ENCODE data around the gene RNASEH2B. TPM values are rescaled to one million over a fixed set of nuclear protein-coding genes. Genes with fewer than 3 reads are reported as not detected.

The RNASEH2B gene
- total and polyA plus RNA-seq, 2 of the 13 experiments (the other 11 are each of a cell fraction or from before 2014, with no cell fraction given), result 17.2 to 55.4 TPM

DNA sequence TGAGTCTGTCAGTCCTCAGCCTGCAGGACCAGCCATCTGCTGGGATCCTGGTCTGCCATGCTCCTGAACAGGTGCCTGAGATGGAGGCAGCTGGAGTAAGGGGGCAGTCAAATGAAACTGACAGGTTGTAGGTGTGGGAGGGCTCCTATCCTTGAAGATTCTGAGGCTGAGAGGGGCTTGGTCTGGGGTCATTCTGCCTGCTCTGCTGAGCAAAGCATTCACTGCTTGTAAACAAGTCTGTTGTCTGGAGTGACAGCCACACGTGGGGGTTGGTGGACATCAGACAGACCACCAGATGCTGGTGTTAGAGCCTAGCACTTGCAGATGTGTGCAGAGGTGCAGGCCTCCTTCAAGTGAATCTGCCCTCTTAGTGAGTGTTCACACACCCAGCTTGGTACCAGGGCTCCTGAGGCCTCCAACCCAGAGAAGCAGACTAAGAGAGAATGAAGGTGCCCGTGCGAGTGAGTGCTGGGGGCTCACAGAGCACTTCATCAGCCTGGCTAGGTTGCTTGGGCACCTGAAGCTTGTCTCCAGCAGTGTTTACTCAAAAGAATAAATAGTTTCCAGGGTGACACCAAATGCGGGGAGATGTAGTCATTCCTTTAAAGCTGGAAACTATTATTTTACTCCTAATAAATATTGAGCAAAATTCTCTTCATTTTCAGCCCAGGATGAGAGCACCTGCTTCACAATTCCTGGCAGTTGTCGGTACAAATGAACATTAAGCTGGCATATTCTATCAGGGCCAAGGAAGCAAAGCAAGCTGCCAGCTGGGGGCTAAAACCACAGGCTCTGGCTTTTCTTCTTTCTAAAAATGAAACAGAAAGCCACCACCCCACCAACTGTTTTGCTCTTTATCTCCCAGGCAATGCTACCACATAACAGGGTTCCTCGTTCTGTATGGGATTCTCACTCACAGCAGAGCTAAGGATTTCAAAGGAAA is 82.3 kb downstream of the RNASEH2B start:
- in situ Hi-C loops (cut with HindIII; ENCODE audit: extremely low pct_ligation_motif_present, low pct_unique_long_range_greater_than_20kb), result no loop called here
- Histone ChIP-seq H3K27me3 (ENCODE audit: control insufficient read depth in 1 of 2, insufficient read depth in 2 of 2, low read length in 2 of 2) (peaks cover 2 to 14% of the 10 kb centered on the region in 2 experiments; a peak in 3 of 5 replicates), H3K9ac (ENCODE audit: insufficient read depth, low read depth, low read length) (no peak overlapping the region), H3K4me3 (replicated peaks in 1 of 3; ENCODE audit: insufficient read depth in 1 of 3, low read depth in 2 of 3, low read length in 3 of 3) (no peak overlapping the region), H3K4me2 (ENCODE audit: low read depth, low read length) (no peak overlapping the region), H3K4me1 (ENCODE audit: insufficient read depth, low read length) (0 out of 2 replicates have a peak, but pooled peaks cover 17% of the 10 kb centered on the region), H2AFZ (ENCODE audit: low read length) (no peak overlapping the region), H3K36me3 (replicated peaks in 1 of 2; ENCODE audit: control insufficient read depth in 1 of 2, insufficient read depth in 2 of 2, low read length in 2 of 2) (no peaks in the 10 kb centered on the region), H3K27ac (ENCODE audit: extremely low read length, insufficient read depth, low read length) (no peak overlapping the region), H4K20me1 (ENCODE audit: insufficient read depth, low read length) (no peaks in the 10 kb centered on the region), H3K79me2 (ENCODE audit: insufficient read depth, low read length) (no peaks in the 10 kb centered on the region), H3K9me3 (ENCODE audit: low read length) (no peaks in the 10 kb centered on the region)
- no TSS peak for BruUV-seq (replicated peaks)
- ChIA-PET POLR2A (no interaction called here), CTCF (ENCODE audit: low intra/inter-chr PET ratio, low total read pairs) (no interaction called here)
- ATAC-seq (peak; percentile 22), FAIRE-seq (no peak), DNase-seq (ENCODE audit: low spot score) (no peak)
- intact Hi-C loops (cut with micrococcal nuclease; ENCODE audit: unreplicated experiment), result no loop called here
- no peak for TF ChIP-seq ZNF709 (CRISPR knock-in tag; IDR thresholded peaks at IDR 0.05)
- TF ChIP-seq NCOA2 (CRISPR knock-in tag; IDR thresholded peaks at IDR 0.05), result no peak
- TF ChIP-seq, protein P1, sequence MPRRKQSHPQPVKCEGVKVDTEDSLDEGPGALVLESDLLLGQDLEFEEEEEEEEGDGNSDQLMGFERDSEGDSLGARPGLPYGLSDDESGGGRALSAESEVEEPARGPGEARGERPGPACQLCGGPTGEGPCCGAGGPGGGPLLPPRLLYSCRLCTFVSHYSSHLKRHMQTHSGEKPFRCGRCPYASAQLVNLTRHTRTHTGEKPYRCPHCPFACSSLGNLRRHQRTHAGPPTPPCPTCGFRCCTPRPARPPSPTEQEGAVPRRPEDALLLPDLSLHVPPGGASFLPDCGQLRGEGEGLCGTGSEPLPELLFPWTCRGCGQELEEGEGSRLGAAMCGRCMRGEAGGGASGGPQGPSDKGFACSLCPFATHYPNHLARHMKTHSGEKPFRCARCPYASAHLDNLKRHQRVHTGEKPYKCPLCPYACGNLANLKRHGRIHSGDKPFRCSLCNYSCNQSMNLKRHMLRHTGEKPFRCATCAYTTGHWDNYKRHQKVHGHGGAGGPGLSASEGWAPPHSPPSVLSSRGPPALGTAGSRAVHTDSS (CRISPR knock-in tag; conservative IDR thresholded peaks at IDR 0.05), result no peak
- TF ChIP-seq YEATS2 (CRISPR knock-in tag; IDR thresholded peaks at IDR 0.05; ENCODE audit: borderline replicate concordance), result no peak
- no peak for TF ChIP-seq IRX3 (CRISPR knock-in tag; IDR thresholded peaks at IDR 0.05; ENCODE audit: borderline replicate concordance, low read depth)
- TF ChIP-seq NR2F2 (IDR thresholded peaks at IDR 0.05; ENCODE audit: borderline replicate concordance, low read depth), result no peak
- TF ChIP-seq, protein P2, sequence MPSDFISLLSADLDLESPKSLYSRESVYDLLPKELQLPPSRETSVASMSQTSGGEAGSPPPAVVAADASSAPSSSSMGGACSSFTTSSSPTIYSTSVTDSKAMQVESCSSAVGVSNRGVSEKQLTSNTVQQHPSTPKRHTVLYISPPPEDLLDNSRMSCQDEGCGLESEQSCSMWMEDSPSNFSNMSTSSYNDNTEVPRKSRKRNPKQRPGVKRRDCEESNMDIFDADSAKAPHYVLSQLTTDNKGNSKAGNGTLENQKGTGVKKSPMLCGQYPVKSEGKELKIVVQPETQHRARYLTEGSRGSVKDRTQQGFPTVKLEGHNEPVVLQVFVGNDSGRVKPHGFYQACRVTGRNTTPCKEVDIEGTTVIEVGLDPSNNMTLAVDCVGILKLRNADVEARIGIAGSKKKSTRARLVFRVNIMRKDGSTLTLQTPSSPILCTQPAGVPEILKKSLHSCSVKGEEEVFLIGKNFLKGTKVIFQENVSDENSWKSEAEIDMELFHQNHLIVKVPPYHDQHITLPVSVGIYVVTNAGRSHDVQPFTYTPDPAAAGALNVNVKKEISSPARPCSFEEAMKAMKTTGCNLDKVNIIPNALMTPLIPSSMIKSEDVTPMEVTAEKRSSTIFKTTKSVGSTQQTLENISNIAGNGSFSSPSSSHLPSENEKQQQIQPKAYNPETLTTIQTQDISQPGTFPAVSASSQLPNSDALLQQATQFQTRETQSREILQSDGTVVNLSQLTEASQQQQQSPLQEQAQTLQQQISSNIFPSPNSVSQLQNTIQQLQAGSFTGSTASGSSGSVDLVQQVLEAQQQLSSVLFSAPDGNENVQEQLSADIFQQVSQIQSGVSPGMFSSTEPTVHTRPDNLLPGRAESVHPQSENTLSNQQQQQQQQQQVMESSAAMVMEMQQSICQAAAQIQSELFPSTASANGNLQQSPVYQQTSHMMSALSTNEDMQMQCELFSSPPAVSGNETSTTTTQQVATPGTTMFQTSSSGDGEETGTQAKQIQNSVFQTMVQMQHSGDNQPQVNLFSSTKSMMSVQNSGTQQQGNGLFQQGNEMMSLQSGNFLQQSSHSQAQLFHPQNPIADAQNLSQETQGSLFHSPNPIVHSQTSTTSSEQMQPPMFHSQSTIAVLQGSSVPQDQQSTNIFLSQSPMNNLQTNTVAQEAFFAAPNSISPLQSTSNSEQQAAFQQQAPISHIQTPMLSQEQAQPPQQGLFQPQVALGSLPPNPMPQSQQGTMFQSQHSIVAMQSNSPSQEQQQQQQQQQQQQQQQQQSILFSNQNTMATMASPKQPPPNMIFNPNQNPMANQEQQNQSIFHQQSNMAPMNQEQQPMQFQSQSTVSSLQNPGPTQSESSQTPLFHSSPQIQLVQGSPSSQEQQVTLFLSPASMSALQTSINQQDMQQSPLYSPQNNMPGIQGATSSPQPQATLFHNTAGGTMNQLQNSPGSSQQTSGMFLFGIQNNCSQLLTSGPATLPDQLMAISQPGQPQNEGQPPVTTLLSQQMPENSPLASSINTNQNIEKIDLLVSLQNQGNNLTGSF (CRISPR knock-in tag; IDR thresholded peaks at IDR 0.05), result no peak
- no peak for TF ChIP-seq ARNTL (CRISPR knock-in tag; IDR thresholded peaks at IDR 0.05)
- TF ChIP-seq YY1 (IDR thresholded peaks at IDR 0.05; ENCODE audit: insufficient read depth, insufficient replicate concordance, low read depth, low read length), result no peak
- TF ChIP-seq FOXO1 (CRISPR knock-in tag; IDR thresholded peaks at IDR 0.05), result no peak
- TF ChIP-seq IRF2 (CRISPR knock-in tag; IDR thresholded peaks at IDR 0.05), result no peak
- no peak for TF ChIP-seq ZSCAN20 (CRISPR knock-in tag; IDR thresholded peaks at IDR 0.05; ENCODE audit: borderline replicate concordance)
- 44% methylated on average over 3 of the region's 6 CpGs for WGBS (ENCODE audit: low lambda C conversion rate)
